CD4-positive, alpha-beta T cell (primary cell): Measurements from ENCODE around the gene ARL15. TPM values are rescaled to one million over a fixed set of nuclear protein-coding genes. Genes with fewer than 3 reads are reported as not detected.

Experiments used
- ATAC-seq: fragments of 200-7000 bp; cut with Tn5 transposase; one replicate; pipeline ENCODE4 v1.10.0; 2022; ENCODE audit warnings: mild to moderate bottlenecking; ENCODE audit not compliant: poor library complexity
- CTCF ChIA-PET: fragments of 350-600 bp; sonication (Branson Sonifier 250); formaldehyde crosslinking; loops from one replicate; lab custom pipeline; 2021; ENCODE audit warnings: antibody characterized with exemption, inconsistent platforms; lab: Charles Lee
- POLR2A ChIA-PET: fragments of 350-600 bp; sonication (Branson Sonifier 250); formaldehyde crosslinking; loops from one replicate; lab custom pipeline; 2021; ENCODE audit warnings: antibody characterized with exemption, inconsistent platforms; lab: Charles Lee
- DNase-seq, 14 experiments: peaks; one replicate each; pipeline ENCODE4 v3.0.0-alpha.2; 2013 to 2020; ENCODE audit warnings: mixed read lengths in 2 of 14
- H3K27ac ChIP-seq, 2 donors: one replicate each; pipeline versions ENCODE4 v1.5.1 to v1.7.0; 2013; ENCODE audit warnings: low read length in 2 of 2, low read depth in 1 of 2, mild to moderate bottlenecking in 1 of 2
- H3K27me3 ChIP-seq, 2 experiments: 1 replicate in 1 of 2; 2 replicates in 1 of 2; pipeline versions ENCODE4 v1.6.1 to v1.7.0; 2013; ENCODE audit warnings: low read length in 2 of 2, control low read depth in 1 of 2, mild to moderate bottlenecking in 1 of 2, moderate library complexity in 1 of 2; ENCODE audit not compliant: insufficient read depth in 2 of 2, control insufficient read depth in 1 of 2
- H3K36me3 ChIP-seq: one replicate; pipeline ENCODE4 v1.6.1; 2013; ENCODE audit warnings: low read length, control low read depth; ENCODE audit not compliant: insufficient read depth
- H3K4me1 ChIP-seq: one replicate; pipeline ENCODE4 v1.6.1; 2013; ENCODE audit warnings: low read length, control low read depth; ENCODE audit not compliant: insufficient read depth
- H3K4me3 ChIP-seq: one replicate; pipeline ENCODE4 v1.5.1; 2013; ENCODE audit warnings: mild to moderate bottlenecking, low read length, moderate library complexity
- H3K9me3 ChIP-seq, 2 experiments: 1 replicate in 1 of 2; 2 replicates in 1 of 2; pipeline versions ENCODE4 v1.6.1 to v1.7.0; 2013; ENCODE audit warnings: low read length in 2 of 2, mild to moderate bottlenecking in 2 of 2, control low read depth in 1 of 2, moderate library complexity in 1 of 2; ENCODE audit not compliant: control insufficient read depth in 1 of 2, insufficient read depth in 1 of 2
- H3K27ac Mint-ChIP-seq: one replicate; pipeline ENCODE4 v1.8.0; 2020; ENCODE audit warnings: mixed read lengths
- H3K27me3 Mint-ChIP-seq: one replicate; pipeline ENCODE4 v1.8.0; 2021; ENCODE audit warnings: mixed read lengths
- H3K36me3 Mint-ChIP-seq: one replicate; pipeline ENCODE4 v1.8.0; 2021; ENCODE audit warnings: low read depth, mixed read lengths
- H3K4me1 Mint-ChIP-seq: one replicate; pipeline ENCODE4 v1.8.0; 2021; ENCODE audit warnings: low read depth, mixed read lengths
- H3K4me3 Mint-ChIP-seq: one replicate; pipeline ENCODE4 v1.8.0; 2020; ENCODE audit warnings: mild to moderate bottlenecking, mixed read lengths
- H3K9me3 Mint-ChIP-seq: one replicate; pipeline ENCODE4 v1.8.0; 2020; ENCODE audit warnings: mixed read lengths
- intact Hi-C, 2 experiments: fragments of 100-400 bp; cut with DNase I in 1 of 2; cut with micrococcal nuclease in 1 of 2; formaldehyde crosslinking; loops; one replicate each; pipeline versions ENCODE4 v1.15.1 to v1.9.0; 2023 to 2025; cut with DNase I, micrococcal nuclease
- total RNA-seq, 174 experiments: library from RNA in 2 of 174; stranded (reverse) in 2 of 174; gene quantifications; one replicate each; pipeline ENCODE4 v1.2.3 and lab custom pipeline; 2021 to 2026
- TF ChIP-seq, protein P1 (sequence below): fragments of 200-600 bp; IDR thresholded peaks from one replicate; pipeline ENCODE4 v1.8.0; 2022; ENCODE audit warnings: antibody characterized with exemption, mild to moderate bottlenecking

ARL15 gene
- total RNA-seq, 2 experiments from 2014 or later: 9.1 to 10.6 TPM

DNA sequence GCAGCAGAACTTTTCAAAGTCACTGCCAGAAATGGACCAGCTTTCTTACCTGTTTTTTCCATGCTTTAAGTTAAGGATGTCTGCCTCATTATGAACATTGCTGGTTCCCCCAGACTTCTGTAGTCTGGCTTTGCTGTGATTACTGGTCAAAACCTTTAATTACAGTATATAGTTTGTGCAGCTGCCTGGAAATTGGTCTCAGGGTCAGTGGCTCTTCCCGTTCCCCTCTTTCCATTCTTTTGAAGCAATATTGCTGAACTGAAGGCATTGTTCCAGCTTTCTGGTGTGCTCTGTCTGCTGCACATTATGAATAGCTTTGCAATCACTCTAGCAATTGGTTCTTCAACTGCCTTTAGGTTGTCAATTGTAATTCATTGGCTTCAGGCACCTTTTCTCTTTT, 206.5 kb downstream of the ARL15 start:
- Mint-ChIP-seq H3K36me3 (peaks cover 16% of the 10 kb centered on the region), H3K4me3 (no peak overlapping the region), H3K9me3 (no peaks in the 10 kb centered on the region), H3K27ac (no peak overlapping the region), H3K27me3 (no peaks in the 10 kb centered on the region), H3K4me1 (no peaks in the 10 kb centered on the region)
- Histone ChIP-seq H3K9me3 (no peaks in the 10 kb centered on the region), H3K4me3 (no peak overlapping the region), H3K27me3 (no peaks in the 10 kb centered on the region), H3K4me1 (no peaks in the 10 kb centered on the region), H3K36me3 (no peaks in the 10 kb centered on the region), H3K27ac (no peak overlapping the region)
- TF ChIP-seq, protein P1, sequence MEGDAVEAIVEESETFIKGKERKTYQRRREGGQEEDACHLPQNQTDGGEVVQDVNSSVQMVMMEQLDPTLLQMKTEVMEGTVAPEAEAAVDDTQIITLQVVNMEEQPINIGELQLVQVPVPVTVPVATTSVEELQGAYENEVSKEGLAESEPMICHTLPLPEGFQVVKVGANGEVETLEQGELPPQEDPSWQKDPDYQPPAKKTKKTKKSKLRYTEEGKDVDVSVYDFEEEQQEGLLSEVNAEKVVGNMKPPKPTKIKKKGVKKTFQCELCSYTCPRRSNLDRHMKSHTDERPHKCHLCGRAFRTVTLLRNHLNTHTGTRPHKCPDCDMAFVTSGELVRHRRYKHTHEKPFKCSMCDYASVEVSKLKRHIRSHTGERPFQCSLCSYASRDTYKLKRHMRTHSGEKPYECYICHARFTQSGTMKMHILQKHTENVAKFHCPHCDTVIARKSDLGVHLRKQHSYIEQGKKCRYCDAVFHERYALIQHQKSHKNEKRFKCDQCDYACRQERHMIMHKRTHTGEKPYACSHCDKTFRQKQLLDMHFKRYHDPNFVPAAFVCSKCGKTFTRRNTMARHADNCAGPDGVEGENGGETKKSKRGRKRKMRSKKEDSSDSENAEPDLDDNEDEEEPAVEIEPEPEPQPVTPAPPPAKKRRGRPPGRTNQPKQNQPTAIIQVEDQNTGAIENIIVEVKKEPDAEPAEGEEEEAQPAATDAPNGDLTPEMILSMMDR: no peak
- intact Hi-C loops: no loop called here
- DNase-seq: no peak
- ChIA-PET CTCF (no interaction called here), POLR2A (no interaction called here)
- no peak for ATAC-seq

DNA sequence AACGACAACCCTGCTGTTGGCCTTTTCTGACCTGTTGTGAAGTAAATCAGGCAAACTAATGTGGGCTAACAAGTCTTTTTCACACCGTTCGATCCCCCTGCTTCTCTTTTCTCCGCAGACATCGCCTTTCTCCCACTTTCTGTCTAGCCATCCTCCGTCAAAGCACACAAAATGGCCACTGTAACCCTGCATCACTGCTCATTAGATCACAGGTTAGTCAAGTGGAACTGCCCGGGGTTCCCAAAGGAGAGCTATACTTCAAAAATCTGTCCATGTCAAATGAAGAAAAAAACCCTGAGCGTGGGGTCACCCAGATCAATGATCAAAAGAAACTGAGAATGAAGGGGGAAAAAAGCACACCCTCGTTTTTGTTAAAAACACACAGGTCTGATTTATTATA, 212.1 kb downstream of the ARL15 start:
- H3K27me3 Mint-ChIP-seq: no peaks in the 10 kb centered on the region
- H3K27ac Mint-ChIP-seq: no peak overlapping the region
- Histone ChIP-seq H3K4me3 (no peak overlapping the region), H3K27ac (no peak overlapping the region), H3K27me3 (no peaks in the 10 kb centered on the region), H3K4me1 (no peaks in the 10 kb centered on the region), H3K9me3 (no peaks in the 10 kb centered on the region), H3K36me3 (no peaks in the 10 kb centered on the region)
- POLR2A ChIA-PET: no interaction called here
- ATAC-seq (no peak), DNase-seq (no peak)
- CTCF ChIA-PET: no interaction called here
- H3K4me1 Mint-ChIP-seq: no peaks in the 10 kb centered on the region
- H3K36me3 Mint-ChIP-seq: peaks cover 6% of the 10 kb centered on the region
- H3K4me3 Mint-ChIP-seq: no peak overlapping the region
- H3K9me3 Mint-ChIP-seq: no peaks in the 10 kb centered on the region
- intact Hi-C loops: no loop called here
- TF ChIP-seq, protein P1: no peak

DNA sequence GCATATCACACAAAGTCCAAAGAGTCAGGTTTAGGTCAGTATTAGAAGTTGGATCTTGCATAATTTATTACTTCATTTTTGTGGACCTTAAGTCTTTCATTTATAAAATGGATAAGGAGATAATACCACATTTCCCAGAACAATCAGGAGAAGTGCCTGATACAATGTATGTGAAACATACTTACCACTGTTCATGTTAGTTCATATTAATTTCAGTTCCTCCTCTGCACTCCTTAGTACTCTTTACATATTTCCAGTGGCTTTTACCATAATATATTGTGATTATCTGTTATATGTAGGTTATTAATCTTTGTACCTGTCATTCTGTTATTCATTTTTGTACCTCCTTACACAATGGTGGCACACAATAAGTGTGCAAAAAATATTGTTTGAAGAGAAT, 214.4 kb downstream of the ARL15 start:
- H3K4me3 ChIP-seq: no peak overlapping the region
- H3K4me1 ChIP-seq: no peaks in the 10 kb centered on the region
- POLR2A ChIA-PET: no interaction called here
- H3K9me3 ChIP-seq: no peaks in the 10 kb centered on the region
- intact Hi-C loops: no loop called here
- H3K4me3 Mint-ChIP-seq: no peak overlapping the region
- no peaks in the 10 kb centered on the region for H3K27me3 ChIP-seq
- no peaks in the 10 kb centered on the region for H3K36me3 ChIP-seq
- no peaks in the 10 kb centered on the region for H3K9me3 Mint-ChIP-seq
- DNase-seq (no peak), ATAC-seq (no peak)
- peaks cover 6% of the 10 kb centered on the region for H3K36me3 Mint-ChIP-seq
- no peaks in the 10 kb centered on the region for H3K27me3 Mint-ChIP-seq
- H3K27ac Mint-ChIP-seq: no peak overlapping the region
- H3K27ac ChIP-seq: no peak overlapping the region
- CTCF ChIA-PET: no interaction called here
- H3K4me1 Mint-ChIP-seq: no peaks in the 10 kb centered on the region
- TF ChIP-seq, protein P1: no peak
